K562 (cell line): ENCODE measurements around the gene PDE11A. TPM values are rescaled to one million over a fixed set of nuclear protein-coding genes. Genes with fewer than 3 reads are reported as not detected.

Experiments
- AFF4 ChIP-seq: sonication (generic); formaldehyde crosslinking; IDR thresholded peaks from 2 replicates; pipeline ENCODE4 v1.8.0; 2023; ENCODE audit warnings: mild to moderate bottlenecking, missing genetic modification reagents
- ATF3 ChIP-seq, 2 experiments: fragments of 450-650 bp in 1 of 2; sonication (generic) in 1 of 2; formaldehyde crosslinking in 1 of 2; IDR thresholded peaks in 1 of 2; conservative IDR thresholded peaks in 1 of 2; 2 replicates each; pipeline versions ENCODE4 v1.6.1 to v1.8.1; 2016 to 2023; ENCODE audit warnings: mild to moderate bottlenecking in 2 of 2, moderate library complexity in 2 of 2, inconsistent platforms in 1 of 2, missing genetic modification reagents in 1 of 2
- C11orf30 ChIP-seq: fragments of 450-650 bp; IDR thresholded peaks from 2 replicates; pipeline ENCODE4 v1.6.1; 2016; ENCODE audit warnings: low read depth, mild to moderate bottlenecking
- DACH1 ChIP-seq: fragments of 450-650 bp; IDR thresholded peaks from 2 replicates; pipeline ENCODE4 v1.6.1; 2018; ENCODE audit not compliant: partially characterized antibody
- FIP1L1 ChIP-seq: fragments of 200-400 bp; formaldehyde crosslinking; IDR thresholded peaks from 2 replicates; pipeline ENCODE4 v1.6.1; 2018; ENCODE audit warnings: mild to moderate bottlenecking, low read depth, low read length; ENCODE audit not compliant: poor library complexity, severe bottlenecking
- FOXK1 ChIP-seq: sonication (generic); formaldehyde crosslinking; IDR thresholded peaks from 2 replicates; pipeline ENCODE4 v1.8.0; 2022; ENCODE audit warnings: missing genetic modification reagents, mild to moderate bottlenecking, borderline replicate concordance
- HLTF ChIP-seq: fragments of 450-650 bp; IDR thresholded peaks from 2 replicates; pipeline ENCODE4 v1.6.1; 2016
- KDM1A ChIP-seq, 2 experiments: fragments of 450-650 bp; IDR thresholded peaks; 2 replicates each; pipeline ENCODE4 v1.6.1; 2016; ENCODE audit warnings: mild to moderate bottlenecking in 2 of 2
- L3MBTL2 ChIP-seq: fragments of 450-650 bp; IDR thresholded peaks from 2 replicates; pipeline ENCODE4 v1.6.1; 2016; ENCODE audit warnings: mild to moderate bottlenecking, moderate library complexity
- LEF1 ChIP-seq: fragments of 450-650 bp; IDR thresholded peaks from 2 replicates; pipeline ENCODE4 v1.6.1; 2016; ENCODE audit warnings: mild to moderate bottlenecking
- MAX ChIP-seq: sonication (generic); formaldehyde crosslinking; IDR thresholded peaks from 2 replicates; pipeline ENCODE4 v1.9.0; 2022; ENCODE audit warnings: mild to moderate bottlenecking, missing genetic modification reagents
- MIER1 ChIP-seq: fragments of 450-650 bp; IDR thresholded peaks from 2 replicates; pipeline ENCODE4 v1.6.1; 2016; ENCODE audit warnings: antibody characterized with exemption, mild to moderate bottlenecking, low read depth
- POLR2AphosphoS5 ChIP-seq: IDR thresholded peaks from 2 replicates; pipeline ENCODE4 v1.6.1; 2011; ENCODE audit warnings: mild to moderate bottlenecking, low read depth, low read length, moderate library complexity; ENCODE audit not compliant: control insufficient read depth, insufficient read depth
- PTTG1 ChIP-seq: fragments of 450-650 bp; IDR thresholded peaks from 2 replicates; pipeline ENCODE4 v1.6.1; 2016; ENCODE audit warnings: low read depth, mild to moderate bottlenecking, missing genetic modification characterization, missing compliant biosample characterization
- RAD51 ChIP-seq: fragments of 450-650 bp; IDR thresholded peaks from 2 replicates; pipeline ENCODE4 v1.7.1; 2016; ENCODE audit warnings: low read depth, mild to moderate bottlenecking, borderline replicate concordance
- RBM17 ChIP-seq: fragments of 200-400 bp; formaldehyde crosslinking; IDR thresholded peaks from 2 replicates; pipeline ENCODE4 v1.6.1; 2017; ENCODE audit warnings: low read depth, mild to moderate bottlenecking, low read length, borderline replicate concordance
- SMAD4 ChIP-seq: fragments of 250-450 bp; sonication (Bioruptor Pico); conservative IDR thresholded peaks from 2 replicates; pipeline ENCODE4 v1.8.0; 2021; ENCODE audit warnings: inconsistent platforms, mild to moderate bottlenecking, moderate library complexity
- SMARCE1 ChIP-seq: fragments of 450-650 bp; IDR thresholded peaks from 2 replicates; pipeline ENCODE4 v1.7.1; 2016; ENCODE audit warnings: mild to moderate bottlenecking
- SNIP1 ChIP-seq: fragments of 450-650 bp; IDR thresholded peaks from 2 replicates; pipeline ENCODE4 v1.7.1; 2017; ENCODE audit warnings: low read depth, mild to moderate bottlenecking
- TAF9B ChIP-seq: fragments of 450-650 bp; IDR thresholded peaks from 2 replicates; pipeline ENCODE4 v1.6.1; 2018; ENCODE audit warnings: mild to moderate bottlenecking; ENCODE audit not compliant: partially characterized antibody
- TFAM ChIP-seq: fragments of 250-450 bp; sonication (Bioruptor Pico); conservative IDR thresholded peaks from 2 replicates; pipeline ENCODE4 v1.5.0; 2021; ENCODE audit warnings: mild to moderate bottlenecking, moderate library complexity
- ZBTB17 ChIP-seq: fragments of 450-650 bp; formaldehyde crosslinking; IDR thresholded peaks from 2 replicates; pipeline ENCODE4 v1.4.0; 2020; ENCODE audit warnings: mild to moderate bottlenecking
- ZNF398 ChIP-seq: fragments of 250-450 bp; sonication (Bioruptor Pico); IDR thresholded peaks from 2 replicates; pipeline ENCODE4 v1.8.0; 2021; ENCODE audit warnings: moderate library complexity, mild to moderate bottlenecking, inconsistent platforms
- ZNF586 ChIP-seq: fragments of 450-650 bp; formaldehyde crosslinking; conservative IDR thresholded peaks from 2 replicates; pipeline ENCODE4 v1.4.0; 2020; ENCODE audit warnings: mild to moderate bottlenecking, moderate library complexity
- polyA plus RNA-seq, 8 experiments: library from polyadenylated mRNA; depleted of rRNA in 4 of 8; stranded (reverse) in 5 of 8; unstranded in 3 of 8; fragments of >200 nt; fragmentation: Nextera tagmentation in 2 of 8; fragmentation: Illumina TruSeq in 1 of 8; extraction: Ambion mirVana in 2 of 8; extraction: Trizol in 1 of 8; gene quantifications; 2 replicates each; pipeline versions ENCODE4 v1.2.1 to v1.2.3, GENCODE V29; 2011 to 2014; ENCODE audit warnings: inconsistent platforms in 1 of 8, missing spikeins in 1 of 8
- total RNA-seq, 7 experiments: library from RNA; depleted of rRNA in 6 of 7; stranded (reverse); fragments of >200 nt in 6 of 7; fragmentation: Illumina TruSeq in 2 of 7; extraction: Trizol in 2 of 7; gene quantifications; 2 replicates each; pipeline versions ENCODE4 v1.2.1 to v1.2.3, GENCODE V29; 2011 to 2021; ENCODE audit warnings: low replicate concordance in 1 of 7

Gene PDE11A
- total and polyA plus RNA-seq, 9 of the 15 experiments (the other 6 are each of a cell fraction or from before 2014, with no cell fraction given) = 3.2 to 22.1 (median 5.7) TPM

- 0 out of 2 replicates have a peak, but pooled peaks have one; percentile 42 for TF ChIP-seq SMAD4 (CRISPR knock-in tag)
- no peak for TF ChIP-seq LEF1
- no peak for TF ChIP-seq MAX
- TF ChIP-seq POLR2AphosphoS5 = no peak
- no peak for TF ChIP-seq HLTF
- no peak for TF ChIP-seq L3MBTL2
- TF ChIP-seq PTTG1 (tag) = no peak
- TF ChIP-seq DACH1 = no peak
- no peak for TF ChIP-seq ZNF398 (CRISPR knock-in tag)
- no peak for TF ChIP-seq MIER1
- TF ChIP-seq TAF9B = no peak
- no peak for TF ChIP-seq AFF4 (CRISPR knock-in tag)
- no peak for TF ChIP-seq C11orf30
- TF ChIP-seq FOXK1 (CRISPR knock-in tag) = no peak
- TF ChIP-seq TFAM = no peak
- TF ChIP-seq ZNF586 (CRISPR knock-in tag) = no peak
- TF ChIP-seq KDM1A (IDR thresholded peaks at IDR 0.05) = no peak
- TF ChIP-seq SMARCE1 = no peak
- no peak for TF ChIP-seq SNIP1
- no peak for TF ChIP-seq RBM17
- no peak for TF ChIP-seq RAD51
- TF ChIP-seq FIP1L1 = no peak
- TF ChIP-seq ZBTB17 (CRISPR knock-in tag) = no peak
- peak; percentile 18; the same call in 1 of the 2 replicates for TF ChIP-seq ATF3 (IDR thresholded peaks at IDR 0.05)
- no peak for TF ChIP-seq ATF3 (CRISPR knock-in tag; conservative IDR thresholded peaks at IDR 0.05)
These were observed 379.8 kb downstream of the PDE11A start (continued) for GRCh38 chr2:177692783-177693269.
